Activated effector memory CD4-positive, alpha-beta T cell treated with anti-CD3 and anti-CD28 coated beads, Interleukin-2, amount 50 U/mL, for 16 hours (primary cell): ENCODE measurements around the gene PAWR.
"Not testable (repeated sequence)": the region's sequence is repeated elsewhere in the genome, so short reads cannot be mapped to it uniquely, and the experiment has no call there.

Source experiments
- DNase-seq: peaks from one replicate; pipeline ENCODE4 v3.0.0-alpha.2; 2020

The PAWR gene

DNA sequence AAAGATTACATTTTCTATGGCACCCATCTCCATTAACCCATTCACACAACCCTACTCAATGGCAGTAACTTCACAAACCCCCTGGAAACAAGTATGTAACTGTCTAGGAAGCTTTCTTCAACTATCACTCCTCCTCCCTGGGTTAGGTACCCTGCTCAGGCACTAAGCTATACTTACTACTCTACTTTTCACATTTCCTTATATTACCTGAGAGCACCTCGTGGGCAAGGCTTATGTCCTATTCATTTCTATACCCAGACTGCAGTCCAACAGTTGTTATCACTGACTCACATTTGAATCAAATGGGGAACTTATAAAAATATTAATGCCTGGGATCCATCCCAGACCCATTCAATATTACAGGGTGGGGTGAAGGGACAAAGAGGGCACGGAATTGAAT lies 4.6 kb downstream of the PAWR start:
- no peak for DNase-seq

GRCh38 chr12:79685068-79685467 lies 5.7 kb downstream of the PAWR start:
- no peak for DNase-seq

DNA sequence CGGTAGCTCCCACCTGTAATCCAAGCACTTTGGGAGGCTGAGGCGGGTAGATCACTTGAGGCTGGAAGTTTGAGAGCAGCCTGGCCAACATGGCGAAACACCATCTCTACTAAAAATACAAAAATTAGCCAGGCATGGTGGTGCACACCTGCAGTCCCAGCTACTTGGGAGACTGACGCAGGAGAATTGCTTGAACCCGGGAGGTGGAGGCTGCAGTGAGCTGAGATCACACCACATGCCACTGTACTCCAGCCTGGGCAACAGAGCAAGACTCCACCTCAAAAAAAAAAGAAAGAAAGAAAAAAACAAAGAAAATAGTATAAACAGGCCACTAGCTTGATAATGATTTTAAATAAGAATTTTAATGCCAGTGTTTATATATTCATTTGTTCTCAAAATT lies 6.4 kb downstream of the PAWR start:
- DNase-seq = not testable (repeated sequence)

- DNase-seq = no peak
Measured at GRCh38 chr12:79682593-79682992, 8.2 kb downstream of the PAWR start.

GRCh38 chr12:79681008-79681590 lies 9.7 kb downstream of the PAWR start:
- no peak for DNase-seq

- DNase-seq = no peak
Measured at GRCh38 chr12:79680051-79680450, 10.7 kb downstream of the PAWR start.

DNA sequence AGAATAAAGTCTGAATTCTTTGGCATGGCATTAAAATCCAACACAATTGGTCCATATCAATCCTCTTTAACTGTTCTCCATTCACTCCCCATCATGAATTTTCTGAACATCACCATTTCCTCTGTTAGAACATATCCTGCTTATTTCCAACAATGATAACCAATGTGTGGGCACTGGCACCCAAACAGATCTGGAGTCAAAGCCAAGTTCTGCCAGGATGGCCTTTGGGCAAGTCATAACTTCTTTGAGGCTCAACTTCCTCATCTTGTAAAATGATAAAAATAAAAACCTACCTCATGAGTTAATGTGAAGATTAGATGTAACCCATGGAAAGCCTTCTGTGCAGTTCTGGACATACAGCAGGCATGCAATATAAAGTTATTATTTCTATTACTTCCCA lies 12.5 kb downstream of the PAWR start:
- DNase-seq = no peak

- DNase-seq = no peak
Measured at GRCh38 chr12:79677672-79678071, 13.1 kb downstream of the PAWR start.

GRCh38 chr12:79676579-79676978 lies 14.2 kb downstream of the PAWR start:
- DNase-seq = no peak

DNA sequence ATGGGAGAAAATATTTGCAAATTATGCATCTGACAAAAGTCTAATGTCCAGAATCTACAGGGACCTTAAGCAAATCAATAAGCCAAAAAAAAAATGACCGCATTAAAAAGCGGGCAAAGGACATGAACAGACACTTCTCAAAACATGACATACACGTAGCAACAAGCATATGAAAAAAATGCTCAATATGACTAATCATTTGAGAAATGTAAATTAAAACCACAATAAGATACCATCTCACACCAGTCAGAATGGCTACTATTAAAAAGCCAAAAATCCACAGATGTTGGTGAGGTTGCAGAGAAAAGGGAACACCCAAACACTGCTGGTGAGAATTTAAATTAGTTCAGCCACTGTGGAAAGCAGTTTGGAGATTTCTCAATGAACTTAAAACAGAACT lies 16.1 kb downstream of the PAWR start:
- no peak for DNase-seq

DNA sequence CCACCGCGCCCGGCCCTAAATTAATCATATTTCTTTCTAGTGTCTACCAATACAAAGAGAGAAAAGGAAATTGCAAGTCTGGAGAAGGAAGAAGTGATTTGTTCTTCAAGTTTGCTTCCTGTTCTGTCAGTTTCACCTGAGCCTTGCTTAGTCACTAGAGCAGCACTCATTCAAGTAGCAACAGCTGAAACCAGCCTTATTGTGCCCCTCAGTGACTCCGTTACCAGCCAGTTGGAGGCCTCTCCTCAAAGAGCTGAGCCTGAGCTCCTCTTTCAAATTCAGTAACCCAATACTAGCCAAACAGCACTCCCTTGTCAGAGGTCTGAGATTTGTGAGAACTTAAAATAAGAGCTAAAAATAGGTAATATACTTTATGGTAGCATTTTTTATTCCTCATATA lies 17.4 kb downstream of the PAWR start:
- no peak for DNase-seq

DNA sequence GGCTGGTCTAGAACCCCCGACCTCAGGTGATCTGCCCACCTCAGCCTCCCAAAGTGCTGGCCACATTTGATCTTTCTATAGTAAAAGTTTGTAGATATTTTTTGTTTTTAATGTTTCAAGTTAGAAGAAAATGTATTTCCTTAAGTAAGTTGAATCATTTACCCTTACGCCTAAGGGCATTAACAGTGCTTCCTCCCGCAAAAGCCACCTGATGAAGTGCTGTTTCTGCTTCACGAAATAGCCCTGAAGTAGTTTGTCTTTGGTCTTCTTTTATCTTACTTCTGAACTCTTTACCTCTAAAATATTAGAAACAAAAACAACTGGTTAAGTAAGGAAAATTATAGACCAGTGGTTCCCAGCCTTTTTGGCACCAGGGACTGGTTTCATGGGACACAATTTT lies 22.7 kb downstream of the PAWR start:
- no peak for DNase-seq

GRCh38 chr12:79665212-79665887 lies 25.4 kb downstream of the PAWR start:
- no peak for DNase-seq

DNA sequence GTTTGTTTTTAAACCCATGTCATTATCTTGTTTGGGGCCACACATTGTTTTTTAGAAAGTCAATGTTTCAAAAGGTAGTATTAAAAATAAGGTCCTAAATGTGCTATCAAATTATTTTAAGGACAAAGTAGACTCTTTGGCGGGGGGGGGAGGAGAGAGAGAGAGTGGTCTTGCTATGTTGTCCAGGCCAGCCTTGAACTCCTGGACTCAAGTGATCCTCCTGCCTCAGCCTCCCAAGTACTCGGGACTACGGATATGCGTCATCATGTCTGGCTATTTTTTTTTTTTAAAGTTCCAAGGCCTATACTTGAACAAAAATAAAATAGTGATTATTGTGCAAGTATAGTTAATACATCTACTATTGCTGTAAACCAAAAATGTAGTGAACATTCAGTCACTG lies 26.2 kb downstream of the PAWR start:
- no peak for DNase-seq

GRCh38 chr12:79662046-79662811 lies 28.5 kb downstream of the PAWR start:
- DNase-seq = no peak

GRCh38 chr12:79661629-79662028 lies 29.1 kb downstream of the PAWR start:
- DNase-seq = no peak

GRCh38 chr12:79659961-79660431 lies 30.8 kb downstream of the PAWR start:
- DNase-seq = no peak

DNA sequence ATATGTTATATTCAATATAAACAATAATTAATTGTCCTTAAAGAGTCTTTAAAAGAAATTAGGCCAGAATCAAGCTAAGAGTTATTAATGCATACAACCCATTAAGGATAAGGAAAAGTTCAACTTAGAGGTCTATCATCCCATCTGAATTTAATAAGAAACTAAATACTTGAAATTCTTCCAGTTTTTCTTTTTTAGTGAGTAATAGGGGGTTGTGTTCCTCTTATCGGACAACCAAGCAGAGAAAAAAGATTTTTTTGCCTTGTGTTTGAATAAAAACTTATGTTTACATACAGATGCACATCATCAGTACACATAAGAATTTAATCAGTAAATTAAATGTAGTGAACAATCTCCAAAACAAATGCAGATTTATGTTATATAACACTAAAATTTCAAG lies 32.5 kb downstream of the PAWR start:
- DNase-seq = no peak

DNA sequence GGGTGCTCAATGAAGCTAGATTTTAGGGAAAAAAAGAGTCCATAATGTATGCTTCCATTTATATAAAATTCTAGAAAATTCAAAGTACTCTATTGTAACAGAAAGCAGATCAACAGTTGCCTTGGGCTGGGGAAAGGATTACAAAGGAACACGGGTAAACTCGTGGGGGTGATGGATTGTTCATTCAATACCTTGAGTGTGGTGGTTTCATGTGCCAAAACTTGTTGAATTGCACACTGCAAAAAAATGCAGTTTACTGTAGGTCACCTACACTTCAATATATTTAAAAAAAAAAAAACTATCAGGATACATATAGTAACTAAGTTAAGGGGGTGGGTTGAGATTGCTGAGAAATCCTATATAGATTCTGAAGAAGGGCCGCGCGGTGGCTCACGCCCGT lies 33.6 kb downstream of the PAWR start:
- no peak for DNase-seq

- no peak for DNase-seq
Measured at GRCh38 chr12:79655036-79655435, 35.7 kb downstream of the PAWR start.

DNA sequence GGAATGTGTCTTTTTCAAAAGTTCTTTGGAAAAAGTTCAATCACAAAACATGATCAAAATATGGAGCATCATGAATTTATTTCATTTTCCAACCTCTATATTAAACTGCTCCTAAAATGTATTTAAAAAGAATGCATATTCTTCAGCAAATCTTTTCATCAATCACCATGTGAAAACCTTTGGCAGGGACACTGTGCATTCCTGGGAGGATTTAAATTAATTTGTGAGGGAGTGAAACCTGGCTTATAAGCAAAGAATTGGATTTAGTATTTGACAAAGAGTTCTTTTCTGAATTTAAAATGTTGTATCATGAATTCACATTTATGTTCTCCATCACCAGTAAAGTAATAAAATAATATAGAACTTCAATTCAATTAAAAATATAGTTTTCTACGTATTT lies 38.2 kb downstream of the PAWR start:
- no peak for DNase-seq

DNA sequence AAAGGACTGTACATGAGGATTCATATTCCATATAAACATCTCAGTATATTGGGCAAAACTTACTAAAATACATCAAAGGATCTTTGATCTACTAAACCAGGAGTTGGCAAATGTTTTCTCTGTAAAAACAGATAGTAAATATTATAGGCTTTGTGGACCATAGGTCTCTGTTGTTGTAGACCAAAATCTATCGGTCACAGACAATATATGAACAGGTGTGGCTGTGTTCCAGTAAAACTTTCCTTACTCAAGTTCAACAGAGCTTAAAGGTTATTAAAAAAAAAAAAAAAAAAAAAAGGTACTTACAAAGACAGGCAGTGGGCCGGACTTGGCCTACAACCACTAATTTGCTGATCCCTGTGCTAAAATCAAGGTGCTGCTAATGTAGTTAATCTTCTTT lies 40.3 kb downstream of the PAWR start:
- DNase-seq = no peak

DNA sequence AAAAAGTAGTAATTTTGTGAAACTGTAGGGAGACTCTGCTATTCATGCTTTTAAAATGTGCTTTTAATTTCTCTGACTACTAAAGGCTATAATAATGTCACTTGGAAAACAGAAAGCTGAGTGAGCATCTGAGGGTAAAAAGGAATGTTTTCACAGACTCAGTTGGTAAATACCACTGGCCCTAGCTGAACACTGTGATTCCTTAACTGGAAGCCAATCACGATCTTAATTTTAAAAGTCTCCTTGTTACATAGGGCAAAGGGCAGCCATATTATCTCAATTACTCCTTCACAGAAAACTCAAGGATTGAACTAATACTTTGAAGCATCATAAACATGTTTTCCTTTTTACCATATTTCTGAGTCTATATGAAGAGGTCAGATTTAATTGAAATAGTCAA lies 41.9 kb downstream of the PAWR start:
- no peak for DNase-seq

GRCh38 chr12:79646843-79647242 lies 43.9 kb downstream of the PAWR start:
- not testable (repeated sequence) for DNase-seq
